Ectodermal cell (in vitro differentiated cells): ENCODE results near the gene SRSF9. TPM values are rescaled to one million over a fixed set of nuclear protein-coding genes. Genes with fewer than 3 reads are reported as not detected.
"Not testable (repeated sequence)": the region's sequence is repeated elsewhere in the genome, so short reads cannot be mapped to it uniquely, and the experiment has no call there.

ENCODE experiments used
- H3K27ac ChIP-seq: 2 replicates; pipeline ENCODE4 v1.7.0; 2013; ENCODE audit warnings: mild to moderate bottlenecking, low read depth, low read length; ENCODE audit not compliant: insufficient read depth, poor library complexity, severe bottlenecking
- H3K27me3 ChIP-seq: 2 replicates; pipeline ENCODE4 v1.7.0; 2013; ENCODE audit warnings: mild to moderate bottlenecking, low read length; ENCODE audit not compliant: insufficient read depth, control insufficient read depth, poor library complexity, severe bottlenecking
- H3K36me3 ChIP-seq: one replicate; pipeline ENCODE4 v1.7.0; 2013; ENCODE audit warnings: low read length; ENCODE audit not compliant: control insufficient read depth, insufficient read depth
- H3K4me1 ChIP-seq: one replicate; pipeline ENCODE4 v1.7.0; 2013; ENCODE audit warnings: low read length; ENCODE audit not compliant: control insufficient read depth, insufficient read depth
- H3K4me3 ChIP-seq: 2 replicates; pipeline ENCODE4 v1.7.0; 2013; ENCODE audit warnings: low read depth, low read length, control low read depth; ENCODE audit not compliant: insufficient read depth
- H3K9me3 ChIP-seq: 2 replicates; pipeline ENCODE4 v1.7.0; 2013; ENCODE audit warnings: mild to moderate bottlenecking, low read length, moderate library complexity; ENCODE audit not compliant: control insufficient read depth
- WGBS, 2 experiments: methylation state at CpG; one replicate each; pipeline ENCODE4 v1.1.7; 2013; ENCODE audit warnings: missing lambda C conversion rate in 2 of 2; 5-methylcytosine and 5-hydroxymethylcytosine counted together
- polyA plus RNA-seq, 4 experiments: library from polyadenylated mRNA; stranded (reverse); fragments of 50-300 nt; gene quantifications; one replicate each; pipeline ENCODE4 v1.2.3, GENCODE V29; 2013

Gene SRSF9
- polyA plus RNA-seq (2013, experiment 1 of 4), result 288 TPM
- 276 TPM for polyA plus RNA-seq (2013, experiment 2 of 4)
- polyA plus RNA-seq (2013, experiment 3 of 4), result 229 TPM
- 246 TPM for polyA plus RNA-seq (2013, experiment 4 of 4)

GRCh38 chr12:120469450-120470149 lies at the start of gene SRSF9:
TSS of gene SRSF9 (minus strand) at chr12:120469748. CDS start at chr12:120469609, 139 bp downstream.
- peak within 1 kb of the TSS; percentile 89 for H3K27ac ChIP-seq
- H3K27me3 ChIP-seq, result no peaks in the 10 kb centered on the region
- H3K4me3 ChIP-seq, result peak within 1 kb of the TSS; percentile 90
- no peaks in the 10 kb centered on the region for H3K9me3 ChIP-seq
- WGBS, 2 experiments, result 0% methylated on average over 88 of the region's 88 CpGs
- H3K36me3 ChIP-seq, result peaks cover 16% of the 10 kb centered on the region
- H3K4me1 ChIP-seq, result peaks cover 12% of the 10 kb centered on the region

GRCh38 chr12:120519324-120519723 lies 49.8 kb upstream of the SRSF9 start:
- not testable (repeated sequence) for H3K4me1 ChIP-seq, H3K4me3 ChIP-seq, H3K27me3 ChIP-seq, H3K27ac ChIP-seq, H3K9me3 ChIP-seq
- WGBS, 2 experiments, result 94 to 95% methylated on average over 8 of the region's 8 CpGs
- H3K36me3 ChIP-seq, result peaks cover 18% of the 10 kb centered on the region

- no peak overlapping the region for H3K27ac ChIP-seq
- H3K36me3 ChIP-seq, result peaks cover 16% of the 10 kb centered on the region
- no peaks in the 10 kb centered on the region for H3K4me1 ChIP-seq
- H3K27me3 ChIP-seq, result no peaks in the 10 kb centered on the region
- no peak overlapping the region for H3K4me3 ChIP-seq
- no peaks in the 10 kb centered on the region for H3K9me3 ChIP-seq
- 90 to 92% methylated on average over 2 of the region's 2 CpGs for WGBS, 2 experiments
Observed at GRCh38 chr12:120515496-120515895, 45.9 kb upstream of the SRSF9 start.

GRCh38 chr12:120514002-120514401 lies 44.5 kb upstream of the SRSF9 start:
- 91 to 94% methylated on average over 7 of the region's 7 CpGs for WGBS, 2 experiments
- Histone ChIP-seq H3K27me3 (no peaks in the 10 kb centered on the region), H3K9me3 (no peaks in the 10 kb centered on the region), H3K4me1 (no peaks in the 10 kb centered on the region), H3K4me3 (no peak overlapping the region), H3K36me3 (peaks cover 17% of the 10 kb centered on the region), H3K27ac (peak overlapping the region; percentile 18)

- Histone ChIP-seq H3K27me3 (no peaks in the 10 kb centered on the region), H3K4me1 (no peaks in the 10 kb centered on the region), H3K9me3 (no peaks in the 10 kb centered on the region), H3K4me3 (no peak overlapping the region), H3K27ac (no peak overlapping the region), H3K36me3 (peaks cover 24% of the 10 kb centered on the region)
- 95 to 96% methylated on average over 8 of the region's 8 CpGs for WGBS, 2 experiments
Observed at GRCh38 chr12:120508537-120508936, 39.0 kb upstream of the SRSF9 start.

- Histone ChIP-seq H3K36me3 (peaks cover 31% of the 10 kb centered on the region), H3K4me3 (no peak overlapping the region), H3K27me3 (no peaks in the 10 kb centered on the region), H3K9me3 (no peaks in the 10 kb centered on the region), H3K4me1 (no peaks in the 10 kb centered on the region), H3K27ac (no peak overlapping the region)
- 68 to 72% methylated on average over 3 to 4 of the region's 4 CpGs for WGBS, 2 experiments
Observed at GRCh38 chr12:120504587-120504986, 35.0 kb upstream of the SRSF9 start.

GRCh38 chr12:120500581-120500980 lies 31.0 kb upstream of the SRSF9 start:
- whole genome bisulfite sequencing, 2 experiments, result 94 to 100% methylated on average over 1 of the region's 1 CpG

GRCh38 chr12:120498870-120499515 lies 29.4 kb upstream of the SRSF9 start:
- H3K27ac ChIP-seq, result peak overlapping the region; percentile 26
- no peaks in the 10 kb centered on the region for H3K27me3 ChIP-seq
- H3K36me3 ChIP-seq, result peaks cover 20% of the 10 kb centered on the region

More at GRCh38 chr12:120500581-120500980, 31.0 kb upstream of the SRSF9 start:
- no peak overlapping the region for H3K4me3 ChIP-seq
- peaks cover 23% of the 10 kb centered on the region for H3K36me3 ChIP-seq
- no peaks in the 10 kb centered on the region for H3K9me3 ChIP-seq
- H3K27ac ChIP-seq, result no peak overlapping the region
- H3K27me3 ChIP-seq, result no peaks in the 10 kb centered on the region
- peaks cover 2% of the 10 kb centered on the region for H3K4me1 ChIP-seq

GRCh38 chr12:120497524-120498150 lies 28.1 kb upstream of the SRSF9 start:
- peaks cover 2% of the 10 kb centered on the region for H3K4me1 ChIP-seq
- peak overlapping the region; percentile 94 for H3K4me3 ChIP-seq
- H3K27ac ChIP-seq, result no peak overlapping the region
- no peaks in the 10 kb centered on the region for H3K27me3 ChIP-seq
- WGBS, 2 experiments, result 76 to 77% methylated on average over 7 to 8 of the region's 9 CpGs
- H3K36me3 ChIP-seq, result peaks cover 12% of the 10 kb centered on the region
- H3K9me3 ChIP-seq, result no peaks in the 10 kb centered on the region

More at GRCh38 chr12:120498870-120499515, 29.4 kb upstream of the SRSF9 start:
- 94 to 97% methylated on average over 3 of the region's 3 CpGs for WGBS, 2 experiments
- peaks cover 2% of the 10 kb centered on the region for H3K4me1 ChIP-seq
- H3K4me3 ChIP-seq, result no peak overlapping the region
- H3K9me3 ChIP-seq, result no peaks in the 10 kb centered on the region
